Glutamatergic neuron (in vitro differentiated cells): ENCODE results near the gene PPTC7. TPM values are rescaled to one million over a fixed set of nuclear protein-coding genes. Genes with fewer than 3 reads are reported as not detected.

ENCODE experiments used
- DNase-seq: peaks from one replicate; pipeline ENCODE4 v3.0.0; 2022
- H3K27ac Mint-ChIP-seq: one replicate; pipeline ENCODE4 v1.8.0; 2020; ENCODE audit warnings: mild to moderate bottlenecking, mixed read lengths, inconsistent platforms; ENCODE audit not compliant: unreplicated experiment
- H3K27me3 Mint-ChIP-seq: one replicate; pipeline ENCODE4 v1.8.0; 2020; ENCODE audit warnings: mild to moderate bottlenecking, moderate library complexity, mixed read lengths, inconsistent platforms; ENCODE audit not compliant: unreplicated experiment
- H3K36me3 Mint-ChIP-seq: one replicate; pipeline ENCODE4 v1.8.0; 2020; ENCODE audit warnings: mild to moderate bottlenecking, mixed read lengths, inconsistent platforms; ENCODE audit not compliant: unreplicated experiment
- H3K4me1 Mint-ChIP-seq: one replicate; pipeline ENCODE4 v1.8.0; 2020; ENCODE audit warnings: mild to moderate bottlenecking, low read depth, mixed read lengths, inconsistent platforms; ENCODE audit not compliant: unreplicated experiment
- H3K4me3 Mint-ChIP-seq: one replicate; pipeline ENCODE4 v1.8.0; 2020; ENCODE audit warnings: mild to moderate bottlenecking, mixed read lengths, inconsistent platforms; ENCODE audit not compliant: unreplicated experiment
- H3K9me3 Mint-ChIP-seq: one replicate; pipeline ENCODE4 v1.8.0; 2020; ENCODE audit warnings: mild to moderate bottlenecking, moderate library complexity, mixed read lengths, inconsistent platforms; ENCODE audit not compliant: unreplicated experiment
- total RNA-seq: library from RNA; stranded (reverse); fragmentation: NEBNext Ultra II Directional; extraction: Animal tissue kit (Norgen Biotek cat#: 25700); gene quantifications from one replicate; pipeline ENCODE4 v1.2.1, GENCODE V29; 2021; ENCODE audit not compliant: unreplicated experiment
- TF ChIP-seq, protein P1 (sequence below): fragments of 200-600 bp; sonication (generic); IDR thresholded peaks from one replicate; pipeline ENCODE4 v1.5.0; 2021; ENCODE audit not compliant: partially characterized antibody, unreplicated experiment

Gene PPTC7
- total RNA-seq, 1 donor from 2014 or later = 11.4 TPM

DNA sequence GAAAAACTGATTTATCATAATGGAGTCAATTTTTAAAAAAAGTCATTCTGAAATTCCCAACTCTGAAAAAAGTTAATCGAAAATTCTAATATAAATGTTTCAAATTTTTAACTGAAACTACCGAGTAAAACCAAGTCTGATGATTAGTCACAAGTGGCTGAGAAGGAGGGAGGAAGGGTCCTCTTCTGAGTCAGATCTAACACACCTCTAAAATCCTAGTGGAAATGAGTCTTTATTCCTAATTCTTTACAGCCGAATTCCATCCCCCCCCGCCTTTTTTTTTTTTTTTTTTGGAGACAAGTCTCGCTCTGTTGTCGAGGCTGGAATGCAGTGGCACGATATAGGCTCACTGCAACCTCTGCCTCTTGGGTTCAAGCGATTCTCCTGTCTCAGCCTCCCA lies 43.1 kb downstream of the PPTC7 start:
- Mint-ChIP-seq H3K27ac (no peak overlapping the region), H3K36me3 (no peaks in the 10 kb centered on the region), H3K27me3 (no peaks in the 10 kb centered on the region), H3K4me3 (no peak overlapping the region), H3K4me1 (no peaks in the 10 kb centered on the region), H3K9me3 (peaks cover 2% of the 10 kb centered on the region)
- TF ChIP-seq, protein P1, sequence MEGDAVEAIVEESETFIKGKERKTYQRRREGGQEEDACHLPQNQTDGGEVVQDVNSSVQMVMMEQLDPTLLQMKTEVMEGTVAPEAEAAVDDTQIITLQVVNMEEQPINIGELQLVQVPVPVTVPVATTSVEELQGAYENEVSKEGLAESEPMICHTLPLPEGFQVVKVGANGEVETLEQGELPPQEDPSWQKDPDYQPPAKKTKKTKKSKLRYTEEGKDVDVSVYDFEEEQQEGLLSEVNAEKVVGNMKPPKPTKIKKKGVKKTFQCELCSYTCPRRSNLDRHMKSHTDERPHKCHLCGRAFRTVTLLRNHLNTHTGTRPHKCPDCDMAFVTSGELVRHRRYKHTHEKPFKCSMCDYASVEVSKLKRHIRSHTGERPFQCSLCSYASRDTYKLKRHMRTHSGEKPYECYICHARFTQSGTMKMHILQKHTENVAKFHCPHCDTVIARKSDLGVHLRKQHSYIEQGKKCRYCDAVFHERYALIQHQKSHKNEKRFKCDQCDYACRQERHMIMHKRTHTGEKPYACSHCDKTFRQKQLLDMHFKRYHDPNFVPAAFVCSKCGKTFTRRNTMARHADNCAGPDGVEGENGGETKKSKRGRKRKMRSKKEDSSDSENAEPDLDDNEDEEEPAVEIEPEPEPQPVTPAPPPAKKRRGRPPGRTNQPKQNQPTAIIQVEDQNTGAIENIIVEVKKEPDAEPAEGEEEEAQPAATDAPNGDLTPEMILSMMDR = no peak
- no peak for DNase-seq

DNA sequence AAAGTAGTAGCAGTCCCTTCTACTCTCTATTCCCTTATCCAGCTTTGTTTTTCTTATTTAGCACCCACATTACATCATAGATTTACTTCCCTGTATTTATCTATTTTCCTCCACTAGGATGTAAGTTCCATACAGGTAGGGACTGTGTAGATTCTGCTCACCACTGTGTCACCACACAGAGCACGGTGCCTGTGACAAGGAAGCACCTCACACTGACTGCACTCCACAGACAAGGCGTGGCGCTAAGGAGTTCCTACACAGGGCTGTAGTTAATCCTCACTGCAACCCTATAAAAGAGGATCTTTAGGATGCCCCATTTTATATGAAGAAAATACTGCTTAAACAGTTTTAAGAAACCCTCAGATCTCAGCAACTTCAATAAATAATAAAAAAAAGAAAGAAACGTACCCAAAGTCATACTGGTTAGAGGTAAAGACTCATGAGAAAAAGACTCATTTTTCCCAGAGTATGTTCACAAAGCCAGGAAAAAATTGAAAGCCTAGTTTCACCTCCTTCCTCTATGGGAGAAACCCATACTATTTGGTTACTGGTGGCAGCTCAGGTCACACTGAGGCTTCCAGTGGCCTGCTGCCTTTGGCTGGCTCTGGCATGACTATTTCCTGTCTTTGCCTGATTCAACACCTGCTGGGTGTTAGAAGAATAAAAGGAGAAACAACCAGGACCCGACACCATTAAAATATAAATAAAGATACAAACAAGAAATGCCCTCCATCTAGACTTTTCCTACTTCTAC lies 44.1 kb downstream of the PPTC7 start:
- no peak for DNase-seq
- TF ChIP-seq, protein P1 = no peak
- H3K27me3 Mint-ChIP-seq = no peaks in the 10 kb centered on the region
- peaks cover 2% of the 10 kb centered on the region for H3K9me3 Mint-ChIP-seq
- no peak overlapping the region for H3K27ac Mint-ChIP-seq
- no peaks in the 10 kb centered on the region for H3K36me3 Mint-ChIP-seq
- no peaks in the 10 kb centered on the region for H3K4me1 Mint-ChIP-seq
- no peak overlapping the region for H3K4me3 Mint-ChIP-seq

DNA sequence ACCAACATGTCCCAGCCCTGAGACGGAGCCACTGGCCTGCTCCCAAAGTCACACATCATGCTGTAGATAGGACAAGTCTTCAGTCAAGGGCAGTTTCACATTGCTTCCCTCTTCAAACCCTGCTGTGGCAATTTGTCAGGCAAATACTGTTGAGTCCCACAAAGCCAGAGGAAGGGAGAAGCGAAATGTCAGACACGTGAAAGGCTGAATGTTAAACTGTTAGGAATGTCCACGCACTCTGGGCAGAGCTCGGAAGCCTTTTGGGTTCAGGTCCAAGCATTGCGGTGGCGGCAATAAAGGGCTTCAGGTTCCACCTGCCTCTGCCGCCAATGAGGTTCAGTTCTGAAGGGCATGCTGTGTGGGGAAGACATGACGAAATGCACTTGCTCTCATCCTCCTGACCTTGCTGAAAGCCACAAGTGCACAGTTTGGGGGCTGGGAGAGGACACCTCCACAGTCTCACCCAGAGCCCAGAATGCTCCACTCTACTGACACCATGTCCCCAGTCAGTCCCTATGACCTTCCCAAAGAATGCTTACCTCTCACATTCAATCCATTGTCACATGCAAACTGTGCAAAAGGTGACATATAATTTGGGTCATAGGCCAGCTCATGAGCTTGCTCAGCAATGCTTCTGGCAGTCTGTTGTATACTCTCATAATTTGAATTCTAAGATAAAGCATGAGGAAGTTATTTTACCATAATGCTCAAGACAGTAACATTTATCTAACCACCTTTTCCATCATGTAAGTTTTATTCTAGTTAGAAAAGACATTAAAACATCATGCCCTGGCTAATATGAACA lies 45.3 kb downstream of the PPTC7 start:
- Mint-ChIP-seq H3K9me3 (peaks cover 2% of the 10 kb centered on the region), H3K27ac (no peak overlapping the region), H3K27me3 (no peaks in the 10 kb centered on the region), H3K4me1 (no peaks in the 10 kb centered on the region), H3K36me3 (no peaks in the 10 kb centered on the region), H3K4me3 (no peak overlapping the region)
- TF ChIP-seq, protein P1 = no peak
- DNase-seq = no peak

DNA sequence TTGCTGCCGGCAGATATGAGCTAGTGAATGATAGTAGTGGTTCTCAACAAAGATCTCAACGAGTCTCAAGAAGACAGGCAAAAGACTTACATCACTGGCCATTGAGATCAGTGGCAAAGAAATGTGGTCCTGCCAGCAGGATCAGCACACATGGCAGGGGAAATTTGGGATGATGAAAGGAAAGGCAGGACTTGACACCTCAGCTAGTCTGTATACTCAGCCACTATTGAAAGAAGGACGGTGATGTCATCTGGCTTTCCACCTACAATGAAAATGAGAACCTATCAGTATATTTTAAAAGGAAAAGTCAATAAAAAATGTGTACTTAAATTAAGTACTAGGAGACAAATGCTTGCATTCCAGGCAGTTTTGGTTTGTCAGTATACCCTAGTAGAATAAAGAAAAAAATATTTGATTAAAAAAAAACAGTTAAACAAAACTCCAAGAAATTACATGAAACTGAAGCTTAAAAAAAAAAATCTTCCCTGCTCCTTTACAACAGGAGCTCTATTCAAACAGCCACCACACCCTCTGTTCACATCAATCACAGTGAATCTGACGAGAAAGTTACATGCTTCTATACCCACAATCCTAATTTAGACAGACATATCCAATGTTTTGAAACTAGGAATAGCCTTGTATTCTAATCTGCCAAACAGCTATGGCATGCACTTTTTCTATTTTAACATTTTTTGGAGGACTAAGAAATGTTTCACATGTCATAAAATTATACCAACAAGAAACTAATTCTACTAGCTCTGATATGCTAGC lies 46.1 kb downstream of the PPTC7 start:
- TF ChIP-seq, protein P1 = no peak
- H3K27me3 Mint-ChIP-seq = no peaks in the 10 kb centered on the region
- H3K4me1 Mint-ChIP-seq = no peaks in the 10 kb centered on the region
- H3K4me3 Mint-ChIP-seq = no peak overlapping the region
- DNase-seq = no peak
- H3K27ac Mint-ChIP-seq = no peak overlapping the region
- H3K36me3 Mint-ChIP-seq = no peaks in the 10 kb centered on the region
- peaks cover 2% of the 10 kb centered on the region for H3K9me3 Mint-ChIP-seq
